Activated CD8-positive, alpha-beta memory T cell treated with anti-CD3 and anti-CD28 coated beads, Interleukin-2, amount 50 U/mL, for 4 hours (primary cell): ENCODE results near the gene VWA8.
"Not testable (repeated sequence)": the region's sequence is repeated elsewhere in the genome, so short reads cannot be mapped to it uniquely, and the experiment has no call there.

ENCODE experiments used
- DNase-seq: peaks from one replicate; pipeline ENCODE4 v3.0.0-alpha.2; 2020

VWA8 gene

DNA sequence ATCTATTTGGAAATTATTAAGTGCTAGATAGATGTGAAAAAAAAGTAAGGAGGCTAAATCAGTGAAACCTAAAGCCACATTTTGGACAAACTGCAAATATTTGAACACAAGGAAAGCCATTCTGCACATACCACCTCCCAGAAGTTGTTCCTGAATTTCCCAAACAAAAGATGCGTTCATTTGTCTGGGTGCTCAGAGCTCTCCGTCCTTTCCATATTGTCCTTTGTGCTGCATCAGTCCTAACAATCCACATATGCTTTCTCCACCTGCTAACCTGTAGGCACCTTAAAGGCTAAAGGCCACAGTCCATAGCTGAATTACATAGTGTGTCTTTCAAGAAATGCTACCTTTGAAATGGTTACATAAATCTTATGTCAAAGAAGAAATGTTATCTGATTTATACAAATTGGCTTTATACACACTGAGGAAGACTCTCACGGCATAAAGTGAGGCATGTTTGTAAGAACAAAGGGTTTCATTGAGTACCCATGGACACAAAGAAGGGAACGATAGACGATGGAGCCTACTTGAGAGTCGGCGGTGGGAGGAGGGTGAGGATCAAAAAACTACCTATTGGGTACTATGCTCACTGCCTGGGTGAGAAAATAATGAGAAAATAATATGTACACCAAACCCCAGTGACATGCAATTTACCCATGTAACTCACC, 321.5 kb downstream of the VWA8 start:
- DNase-seq = no peak

DNA sequence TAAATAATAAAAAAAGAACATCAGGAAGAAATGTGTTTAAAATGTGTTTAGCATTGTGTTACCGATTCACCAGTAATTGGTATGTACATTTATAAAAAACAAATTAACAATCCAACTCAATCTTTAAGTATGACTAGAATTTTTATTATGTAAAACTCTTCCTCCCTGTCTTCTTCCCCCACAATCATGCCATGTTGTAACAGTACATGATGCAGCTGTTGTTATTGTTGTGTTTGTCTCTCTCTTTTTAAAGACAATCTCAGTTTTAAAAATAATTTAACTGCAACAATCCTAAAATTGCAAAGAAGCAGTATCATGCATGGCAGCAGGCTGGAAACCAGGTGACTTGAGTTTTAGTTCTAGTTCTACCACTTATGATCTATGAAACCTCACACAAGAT, 323.3 kb downstream of the VWA8 start:
- DNase-seq = no peak

DNA sequence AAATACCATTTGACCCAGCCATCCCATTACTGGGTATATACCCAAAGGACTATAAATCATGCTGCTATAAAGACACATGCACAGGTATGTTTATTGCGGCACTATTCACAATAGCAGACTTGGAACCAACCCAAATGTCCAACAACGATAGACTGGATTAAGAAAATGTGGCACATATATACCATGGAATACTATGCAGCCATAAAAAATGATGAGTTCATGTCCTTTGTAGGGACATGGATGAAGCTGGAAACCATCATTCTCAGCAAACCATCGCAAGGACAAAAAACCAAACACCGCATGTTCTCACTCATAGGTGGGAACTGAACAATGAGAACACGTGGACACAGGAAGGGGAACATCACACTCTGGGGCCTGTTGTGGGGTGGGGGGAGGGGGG, 323.9 kb downstream of the VWA8 start:
- DNase-seq = not testable (repeated sequence)

DNA sequence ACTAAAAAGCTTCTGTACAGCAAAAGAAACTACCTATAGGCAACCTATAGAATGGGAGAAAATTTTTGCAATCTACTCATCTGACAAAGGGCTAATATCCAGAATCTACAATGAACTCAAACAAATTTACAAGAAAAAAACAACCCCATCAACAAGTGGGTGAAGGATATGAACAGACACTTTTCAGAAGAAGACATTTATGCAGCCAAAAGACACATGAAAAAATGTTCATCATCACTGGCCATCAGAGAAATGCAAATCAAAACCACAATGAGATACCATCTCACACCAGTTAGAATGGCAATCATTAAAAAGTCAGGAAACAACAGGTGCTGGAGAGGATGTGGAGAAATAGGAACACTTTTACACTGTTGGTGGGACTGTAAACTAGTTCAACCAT, 324.3 kb downstream of the VWA8 start:
- not testable (repeated sequence) for DNase-seq

DNA sequence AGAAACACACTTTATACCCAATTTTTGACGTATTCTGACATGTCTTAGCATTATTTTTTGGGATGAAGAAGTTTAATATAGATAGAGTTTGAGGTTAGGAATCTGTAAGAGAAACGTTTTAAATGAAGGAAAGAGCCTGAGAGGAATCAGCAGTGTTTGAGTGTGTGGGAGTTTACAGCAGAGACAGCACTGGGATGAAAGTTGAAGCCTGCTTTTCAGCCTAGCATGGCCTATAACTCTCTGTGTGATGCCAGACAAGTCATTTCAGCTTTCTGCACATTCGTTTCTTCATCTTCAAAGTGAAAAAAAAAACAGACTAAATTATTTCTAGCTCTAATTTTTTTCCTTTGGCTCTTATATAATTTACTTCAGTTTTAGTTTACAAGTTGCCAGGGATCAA, 326.5 kb downstream of the VWA8 start:
- DNase-seq = no peak

DNA sequence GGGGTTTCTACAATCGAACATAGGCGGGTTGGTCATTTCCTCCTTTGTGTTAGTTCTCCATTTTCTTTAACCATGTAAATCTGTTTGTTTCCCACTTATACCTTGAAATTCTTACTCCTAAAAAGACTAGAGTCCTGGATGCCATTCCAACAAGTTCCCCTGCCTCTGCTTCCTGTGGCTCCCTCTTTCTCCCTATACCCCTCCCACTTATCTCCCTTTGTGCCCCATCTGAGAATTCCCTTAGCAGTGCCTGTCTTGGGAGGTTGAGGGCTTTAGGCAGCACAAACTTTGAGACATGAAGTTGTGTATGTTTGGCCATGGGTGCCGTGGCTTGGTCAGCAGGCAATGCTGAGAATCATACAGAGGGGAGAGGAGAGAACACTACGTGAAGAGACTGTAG, 327.1 kb downstream of the VWA8 start:
- DNase-seq = no peak

DNA sequence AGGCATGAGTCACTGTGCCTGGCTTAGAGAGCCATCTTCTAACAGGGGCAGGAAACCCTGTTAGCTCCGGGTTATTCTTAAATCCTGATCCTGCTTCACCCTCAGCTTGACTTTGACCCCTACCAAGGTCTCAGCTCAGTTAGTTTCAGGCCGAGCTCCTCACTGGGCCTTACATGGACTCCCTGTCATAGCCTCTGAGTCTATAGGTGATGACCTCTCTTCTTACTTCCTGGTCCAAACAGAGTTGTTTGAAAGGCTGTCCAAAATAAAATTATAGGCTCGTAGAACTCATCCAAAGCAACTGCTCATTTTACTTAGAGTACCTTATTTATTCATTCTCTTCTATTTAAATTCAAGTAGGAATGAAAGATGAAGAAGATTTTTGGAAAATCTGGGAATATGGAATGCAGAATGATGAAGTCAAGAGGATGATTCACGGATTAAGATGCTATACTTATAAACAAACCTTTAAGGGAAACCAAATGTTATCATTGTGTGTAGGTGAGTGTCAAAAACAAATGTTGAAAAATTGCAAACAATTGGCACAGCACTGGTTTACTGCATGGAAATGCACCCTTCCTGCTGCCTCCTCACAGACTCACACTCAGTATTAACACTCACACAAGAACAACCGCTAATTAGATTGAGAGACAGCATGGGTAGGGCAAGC, 329.5 kb downstream of the VWA8 start:
- DNase-seq = no peak

DNA sequence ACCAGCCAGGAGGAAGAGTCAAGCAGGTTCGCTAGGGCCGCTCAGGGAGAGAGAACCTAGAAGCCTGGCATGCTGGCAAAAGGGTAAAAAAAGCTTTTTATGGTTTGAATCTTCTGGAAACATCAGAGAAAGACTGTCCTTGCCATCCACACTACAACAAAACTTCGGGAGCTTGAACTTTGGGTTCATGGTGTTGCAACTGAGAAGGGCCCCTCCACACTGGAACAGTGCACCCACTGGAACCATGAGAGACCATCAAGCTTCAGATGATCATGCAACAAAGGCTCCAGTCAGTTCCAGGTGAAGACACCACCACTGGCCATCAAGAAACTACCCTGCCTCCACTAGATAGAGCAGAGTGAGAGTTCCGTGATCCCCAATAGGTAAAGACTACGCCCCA, 333.5 kb downstream of the VWA8 start:
- DNase-seq = no peak

DNA sequence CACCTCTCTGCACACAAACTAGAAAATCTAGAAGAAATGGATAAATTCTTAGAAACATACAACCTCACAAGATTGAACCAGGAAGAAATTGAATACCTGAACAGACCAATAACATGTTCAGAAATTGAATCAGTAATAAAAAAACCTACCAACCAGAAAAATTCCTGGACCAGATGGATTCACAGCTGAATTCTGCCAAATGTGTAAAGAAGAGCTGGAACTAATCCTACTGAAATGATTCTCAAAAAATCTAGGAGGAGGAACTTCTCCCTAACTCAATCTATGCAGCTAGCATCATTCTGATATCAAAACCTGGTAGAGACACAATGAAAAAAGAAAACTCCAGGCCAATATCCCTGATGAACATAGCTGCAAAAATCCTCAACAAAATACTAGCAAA, 336.9 kb downstream of the VWA8 start:
- no peak for DNase-seq

DNA sequence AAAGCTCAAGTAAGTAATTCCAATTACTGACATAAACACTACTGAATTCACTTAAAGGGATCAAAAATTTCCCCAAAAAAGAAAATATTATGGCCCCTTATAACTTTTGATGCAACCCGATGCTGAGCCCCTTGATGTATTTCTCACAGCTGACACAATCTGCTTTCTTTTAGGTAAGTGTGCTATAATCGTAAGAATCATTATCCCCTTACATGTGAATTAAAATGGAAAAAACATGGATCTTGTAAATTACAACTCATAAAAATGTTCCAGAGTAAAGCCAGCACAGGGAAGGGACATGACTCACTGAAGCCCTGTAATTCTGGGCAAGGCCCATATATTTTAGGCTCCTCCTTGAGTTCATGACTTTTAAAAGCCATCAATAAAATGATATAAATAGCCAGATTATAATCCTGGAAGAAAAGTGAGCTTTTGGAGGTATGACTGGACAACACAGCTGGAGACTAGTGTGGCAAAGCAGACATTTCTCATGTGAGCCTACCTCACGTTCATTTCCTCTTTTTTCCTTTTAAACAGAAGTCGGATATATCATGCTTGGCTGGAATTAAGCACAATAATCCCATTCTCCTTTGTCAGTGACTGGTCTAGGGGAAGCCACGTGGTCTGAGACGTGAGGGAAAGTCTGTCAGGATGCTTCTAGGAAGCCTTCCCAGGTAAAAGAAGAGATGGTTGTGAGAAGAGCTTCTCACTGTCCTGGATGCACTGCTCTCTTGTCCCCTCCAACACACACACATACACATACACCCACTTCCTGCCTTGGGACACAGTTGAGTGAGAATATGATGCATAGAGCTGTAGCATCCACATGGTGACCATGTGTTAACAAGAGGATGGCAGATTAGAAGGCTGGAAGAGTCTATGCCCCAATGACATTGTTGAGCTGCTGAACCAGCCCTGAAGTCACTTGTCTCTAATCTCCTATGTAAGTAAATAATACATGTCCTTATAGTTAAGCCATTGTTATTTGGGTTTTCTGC, 338.2 kb downstream of the VWA8 start:
- DNase-seq = no peak

DNA sequence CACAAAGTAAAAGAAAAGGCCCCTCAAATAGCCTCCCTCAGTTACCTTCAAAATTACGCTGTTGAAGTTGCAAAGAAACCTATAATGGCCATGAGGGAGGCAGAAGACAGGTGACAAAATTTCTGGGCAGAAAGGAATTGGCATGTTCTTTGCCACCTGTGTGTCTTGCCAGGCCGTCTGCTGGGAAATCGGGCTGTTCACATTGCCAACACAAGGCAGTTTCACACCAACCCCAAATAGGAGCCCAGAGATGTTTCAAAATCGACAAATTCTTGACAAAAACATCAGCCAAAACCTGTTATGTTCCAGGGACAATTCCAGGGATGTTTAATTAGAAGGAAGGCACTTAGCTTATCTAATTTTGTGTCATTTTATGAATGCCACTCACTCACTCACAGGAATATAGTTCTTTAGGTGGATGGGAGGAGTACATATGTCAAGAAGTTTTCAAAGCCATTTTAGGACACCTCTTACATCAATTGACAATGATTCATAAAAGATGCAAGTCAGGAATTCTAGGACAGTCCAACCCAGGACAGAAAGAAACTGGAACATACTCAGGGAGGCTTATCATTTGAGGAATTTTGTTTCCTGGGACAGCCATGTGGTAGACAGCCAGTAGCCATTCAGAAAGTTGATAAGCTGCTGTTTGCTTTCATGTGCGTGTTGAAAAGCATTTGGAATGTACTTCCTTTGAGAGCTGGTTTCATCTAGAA, 339.0 kb downstream of the VWA8 start:
- DNase-seq = no peak

DNA sequence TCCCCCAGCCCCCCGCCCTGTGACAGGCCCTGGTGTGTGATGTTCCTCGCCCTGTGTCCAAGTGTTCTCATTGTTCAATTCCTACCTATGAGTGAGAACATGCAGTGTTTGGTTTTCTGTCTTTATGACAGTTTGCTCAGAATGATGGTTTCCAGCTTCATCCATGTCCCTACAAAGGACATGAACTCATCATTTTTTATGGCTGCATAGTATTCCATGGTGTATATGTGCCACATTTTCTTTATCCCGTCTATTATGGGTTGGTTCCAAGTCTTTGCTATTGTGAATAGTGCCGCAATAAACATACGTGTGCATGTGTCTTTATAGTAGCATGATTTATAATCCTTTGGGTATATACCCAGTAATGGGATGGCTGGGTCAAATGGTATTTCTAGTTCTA, 343.3 kb downstream of the VWA8 start:
- not testable (repeated sequence) for DNase-seq

DNA sequence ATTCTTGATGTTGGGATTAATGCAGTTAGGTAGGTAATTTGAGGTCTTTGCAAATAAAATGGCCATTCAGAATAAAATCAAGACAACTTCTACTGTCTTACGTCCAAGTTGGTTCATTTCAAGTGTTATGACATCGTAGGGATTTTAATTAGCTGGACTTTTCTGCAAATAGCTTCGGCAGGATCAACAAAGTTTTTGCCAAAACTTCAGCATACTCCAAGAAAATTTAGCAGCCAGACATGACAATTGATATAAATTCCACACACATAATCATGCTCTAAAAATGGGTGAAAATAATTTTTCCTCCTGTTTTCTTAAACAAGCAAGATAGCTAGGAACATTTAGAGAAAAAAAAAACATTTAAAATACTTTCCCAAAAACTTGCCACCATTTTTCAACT, 344.8 kb downstream of the VWA8 start:
- DNase-seq = no peak

DNA sequence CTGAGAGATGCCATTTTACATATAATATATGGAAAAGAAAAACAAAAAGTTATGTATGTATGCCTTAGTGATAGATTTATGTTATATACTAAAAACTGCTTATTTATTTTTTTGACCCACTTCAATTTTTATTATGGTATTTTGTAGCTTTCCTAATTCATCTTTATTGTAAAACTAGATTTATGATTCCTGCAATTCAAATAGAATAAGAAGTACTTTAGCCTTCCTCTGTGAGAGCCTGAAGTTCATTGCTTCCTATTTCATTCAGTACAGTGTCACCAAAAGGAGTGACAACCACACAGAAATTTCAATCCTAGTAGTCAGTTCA, 345.4 kb downstream of the VWA8 start:
- DNase-seq = no peak

DNA sequence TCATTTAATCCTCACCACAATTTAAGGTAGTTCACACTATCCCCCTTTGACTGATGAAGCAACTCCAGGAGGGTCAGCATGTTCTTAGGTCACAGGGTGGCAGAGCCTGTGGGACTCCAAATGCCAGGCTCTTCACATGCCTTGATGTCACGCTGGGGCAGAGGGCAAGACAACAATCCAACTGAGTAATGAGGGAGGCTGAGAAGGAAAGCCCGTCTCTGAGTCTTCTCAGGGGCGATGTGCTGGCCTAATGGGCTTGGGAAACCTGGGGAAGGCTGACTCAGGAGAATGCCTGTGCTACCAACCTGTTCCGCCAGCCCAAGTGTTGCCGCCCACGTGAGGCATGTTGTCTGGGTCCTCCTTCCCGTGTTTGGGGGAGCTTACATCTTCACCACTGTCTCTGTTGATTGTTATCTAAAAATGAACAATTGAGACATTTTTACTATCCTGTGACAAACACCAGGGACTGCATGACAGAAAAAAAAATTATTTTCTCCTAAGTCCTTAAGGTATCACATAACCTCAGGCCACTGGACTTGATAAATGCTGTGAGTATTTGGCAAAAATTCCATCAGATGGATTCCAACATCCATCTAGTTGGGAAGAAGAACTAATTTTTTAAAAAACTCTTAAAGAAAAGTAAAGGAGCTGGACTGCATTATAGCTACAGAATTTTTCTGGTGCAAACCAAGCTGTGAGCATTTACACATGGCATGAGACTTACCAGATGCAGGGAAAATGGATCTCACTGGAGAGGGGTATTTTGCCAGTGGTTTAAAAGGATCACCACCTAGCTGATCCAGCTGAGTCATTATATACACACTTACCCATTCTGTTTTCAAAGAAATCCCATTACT, 346.0 kb downstream of the VWA8 start:
- no peak for DNase-seq

DNA sequence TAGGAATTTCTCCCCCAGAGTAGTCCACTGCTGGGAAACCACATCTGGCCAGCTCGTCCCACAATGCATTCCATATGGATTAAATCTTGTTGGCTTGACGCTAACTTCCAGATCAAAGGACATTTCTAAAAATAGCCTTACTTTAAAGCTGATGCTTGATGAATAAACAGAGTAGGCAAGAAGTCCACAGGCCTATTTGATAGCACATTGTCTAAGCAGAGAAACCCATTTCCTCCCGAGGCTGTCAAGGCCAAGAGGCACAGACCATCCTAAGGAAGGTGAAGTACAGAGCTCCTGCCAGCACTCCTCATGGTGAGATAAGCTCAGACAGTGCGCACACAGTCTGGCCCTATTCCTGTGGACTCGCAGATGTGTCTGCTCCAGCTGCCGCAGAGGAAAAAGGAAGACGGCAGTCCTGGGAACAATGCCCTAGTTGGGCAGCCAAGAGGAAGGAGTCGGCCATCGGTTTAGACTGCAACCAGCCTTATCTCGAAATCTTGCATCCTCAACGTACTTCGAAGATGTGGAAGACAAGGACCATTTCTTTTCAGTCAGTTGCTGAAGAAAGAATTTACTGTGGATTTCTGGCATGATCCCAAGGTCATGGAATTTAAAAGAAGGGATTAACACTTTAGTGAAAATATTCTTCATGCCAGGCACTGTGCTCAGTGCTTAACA, 346.8 kb downstream of the VWA8 start:
- DNase-seq = no peak

DNA sequence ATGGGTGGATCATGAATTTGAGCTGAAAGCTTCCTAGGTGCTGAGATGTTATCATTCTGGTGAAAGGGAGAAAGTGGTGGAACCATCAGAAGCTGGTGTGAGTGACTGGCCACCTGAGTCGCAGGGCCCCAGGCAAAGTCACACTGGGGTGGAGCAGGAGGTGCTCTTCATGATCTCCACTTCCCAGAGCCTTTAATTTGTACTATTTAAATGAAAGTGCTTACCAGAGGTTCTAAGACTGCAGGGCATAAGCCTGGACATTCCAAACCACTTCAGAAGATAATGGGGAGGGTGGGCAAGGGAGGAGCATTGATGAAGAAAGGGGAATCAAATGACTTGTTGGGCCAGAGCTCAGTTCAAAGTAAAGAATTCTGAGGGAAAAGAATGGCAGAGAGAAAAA, 347.4 kb downstream of the VWA8 start:
- DNase-seq = no peak

DNA sequence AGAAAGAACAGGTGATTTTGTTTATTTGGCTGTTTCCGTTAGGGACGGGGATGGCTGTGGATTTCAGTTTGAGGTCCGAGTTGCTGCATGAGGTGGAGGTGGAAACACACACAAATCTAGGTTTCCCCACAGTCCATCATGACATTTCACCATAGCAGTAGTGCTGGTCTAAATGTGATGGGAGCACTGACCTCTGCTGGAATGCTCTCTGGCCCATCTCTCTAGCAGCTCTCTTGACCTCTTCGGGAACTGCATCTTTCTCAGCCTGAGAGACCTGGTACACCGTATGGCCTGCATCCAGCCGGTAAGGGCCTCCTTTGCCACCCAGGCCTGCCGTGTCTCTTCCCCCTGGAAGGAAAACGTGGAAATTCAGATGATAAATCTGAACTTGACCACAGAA, 349.5 kb downstream of the VWA8 start:
- DNase-seq = no peak

DNA sequence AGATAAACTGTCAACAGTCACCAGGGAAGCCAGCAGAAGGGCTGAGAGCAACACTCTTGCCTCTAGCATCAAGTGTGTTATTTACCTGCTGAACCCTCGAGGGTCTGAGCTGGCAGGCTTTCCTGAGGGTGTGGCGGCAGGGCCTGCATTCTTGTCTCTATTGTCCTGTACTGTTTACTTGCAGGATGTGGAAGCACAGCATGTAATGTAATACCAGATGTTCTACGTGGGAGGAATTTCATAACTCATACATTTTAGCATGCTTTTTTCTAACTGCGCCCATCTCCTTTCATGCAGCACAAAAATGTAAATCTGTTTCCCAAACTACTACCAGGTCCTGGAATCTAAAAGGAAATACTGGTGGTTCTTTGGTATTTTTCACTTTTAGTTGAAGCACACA, 350.5 kb downstream of the VWA8 start:
- no peak for DNase-seq

DNA sequence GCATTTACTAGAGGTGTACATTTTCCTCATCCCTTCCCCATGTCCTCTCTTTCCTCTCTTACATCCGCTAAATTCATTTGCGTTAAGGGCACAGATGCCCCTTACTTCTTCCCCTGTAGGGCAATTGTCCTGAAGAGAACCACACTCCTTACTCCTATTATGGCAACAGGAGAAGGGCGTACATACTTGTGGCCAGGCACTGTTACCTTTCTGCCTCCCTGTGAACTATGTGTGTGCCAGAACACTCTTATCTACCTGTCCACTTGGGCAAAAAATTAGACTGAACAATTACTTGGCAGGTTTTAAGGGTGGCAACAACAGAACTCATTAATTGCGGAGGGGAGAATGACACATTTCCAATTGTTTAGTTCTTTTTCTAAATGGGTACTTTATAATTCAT, 351.1 kb downstream of the VWA8 start:
- DNase-seq = no peak

DNA sequence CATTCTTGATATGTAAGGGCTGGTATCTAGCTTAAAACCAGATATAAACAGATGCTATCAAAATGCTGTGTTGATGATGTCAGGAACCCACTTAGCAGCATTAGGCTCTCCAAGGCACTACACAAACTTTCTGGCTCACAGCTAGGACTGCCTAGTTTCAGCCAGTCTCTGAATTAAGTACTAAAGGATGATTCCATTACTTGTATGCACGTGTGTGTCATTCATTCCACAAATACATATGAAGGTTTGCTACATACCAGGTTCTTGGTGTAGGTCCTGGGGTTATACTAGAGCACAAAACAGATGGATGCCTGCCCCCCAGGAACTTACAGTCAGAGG, 352.1 kb downstream of the VWA8 start:
- DNase-seq = no peak
